B cell (primary cell): ENCODE data around the gene DNAH8. TPM values are rescaled to one million over a fixed set of nuclear protein-coding genes. Genes with fewer than 3 reads are reported as not detected.

Experiments used
- ATAC-seq: fragments of 200-7000 bp; cut with Tn5 transposase; one replicate; pipeline ENCODE4 v1.10.0; 2021; ENCODE audit warnings: low read depth, mild to moderate bottlenecking, moderate number of reproducible peaks, moderate library complexity
- CTCF ChIA-PET: fragments of 350-600 bp; sonication (Branson Sonifier 250); formaldehyde crosslinking; loops from one replicate; lab custom pipeline; 2021; ENCODE audit warnings: antibody characterized with exemption, inconsistent platforms; lab: Charles Lee
- POLR2A ChIA-PET: fragments of 350-600 bp; sonication (Branson Sonifier 250); formaldehyde crosslinking; loops from one replicate; lab custom pipeline; 2021; ENCODE audit warnings: antibody characterized with exemption; lab: Charles Lee
- DNase-seq: peaks from one replicate; pipeline ENCODE4 v3.0.0; 2013
- H2AFZ ChIP-seq: 2 replicates; pipeline ENCODE4 v1.6.1; 2012; ENCODE audit warnings: mild to moderate bottlenecking, low read depth, low read length; ENCODE audit not compliant: insufficient read depth, poor library complexity, severe bottlenecking
- H3K27ac ChIP-seq, 2 donors: 1 replicate in 1 of 2; 2 replicates in 1 of 2; pipeline ENCODE4 v1.5.1; 2012 to 2013; ENCODE audit warnings: low read length in 2 of 2, mild to moderate bottlenecking in 2 of 2, moderate library complexity in 1 of 2
- H3K27me3 ChIP-seq, 4 experiments: fragments of 200-600 bp in 1 of 4; sonication (generic) in 1 of 4; replicated peaks in 1 of 4; 1 replicate in 2 of 4; 2 replicates in 2 of 4; pipeline versions ENCODE4 v1.6.1 to v1.7.0; 2013 to 2016; ENCODE audit warnings: low read length in 3 of 4, mild to moderate bottlenecking in 2 of 4, mixed read lengths in 1 of 4, moderate library complexity in 1 of 4; ENCODE audit not compliant: insufficient read depth in 4 of 4, control insufficient read depth in 3 of 4; ENCODE audit errors: control extremely low read depth in 1 of 4
- H3K36me3 ChIP-seq, 2 experiments: replicated peaks in 1 of 2; 1 replicate in 1 of 2; 2 replicates in 1 of 2; pipeline versions ENCODE4 v1.6.1 to v1.7.1; 2013; ENCODE audit warnings: low read length in 1 of 2; ENCODE audit not compliant: insufficient read depth in 2 of 2, control insufficient read depth in 1 of 2; ENCODE audit errors: control extremely low read depth in 1 of 2, extremely low read depth in 1 of 2
- H3K4me1 ChIP-seq, 2 donors: fragments of 200-600 bp in 1 of 2; sonication (generic) in 1 of 2; 1 replicate in 1 of 2; 2 replicates in 1 of 2; pipeline versions ENCODE4 v1.5.1 to v1.6.1; 2013 to 2017; ENCODE audit warnings: low read length in 2 of 2; ENCODE audit not compliant: control insufficient read depth in 2 of 2, insufficient read depth in 2 of 2
- H3K4me2 ChIP-seq: replicated peaks from 2 replicates; pipeline ENCODE3; 2012; ENCODE audit warnings: mild to moderate bottlenecking, low read depth, low read length; ENCODE audit not compliant: poor library complexity, severe bottlenecking
- H3K4me3 ChIP-seq, 5 experiments: fragments of 200-600 bp in 1 of 5; sonication (generic) in 1 of 5; 1 replicate in 3 of 5; 2 replicates in 2 of 5; pipeline versions ENCODE4 v1.5.1 to v1.7.0; 2011 to 2016; ENCODE audit warnings: low read length in 4 of 5, mild to moderate bottlenecking in 4 of 5, low read depth in 2 of 5, control low read depth in 1 of 5, moderate library complexity in 1 of 5; ENCODE audit not compliant: insufficient read depth in 1 of 5; ENCODE audit errors: control extremely low read depth in 1 of 5, extremely low read depth in 1 of 5
- H3K79me2 ChIP-seq: fragments of 200-600 bp; sonication (generic); one replicate; pipeline ENCODE4 v1.6.0; 2016; ENCODE audit warnings: low read length; ENCODE audit not compliant: control insufficient read depth, insufficient read depth
- H3K9ac ChIP-seq: fragments of 200-600 bp; sonication (generic); 2 replicates; pipeline ENCODE4 v1.6.1; 2017; ENCODE audit warnings: mild to moderate bottlenecking, low read length, moderate library complexity
- H3K9me3 ChIP-seq, 3 donors: one replicate each; pipeline versions ENCODE4 v1.6.1 to v1.7.1; 2013; ENCODE audit warnings: low read length in 2 of 3; ENCODE audit not compliant: control insufficient read depth in 2 of 3, insufficient read depth in 1 of 3; ENCODE audit errors: control extremely low read depth in 1 of 3
- H4K20me1 ChIP-seq: 2 replicates; pipeline ENCODE4 v1.6.0; 2012; ENCODE audit warnings: mild to moderate bottlenecking, low read length; ENCODE audit not compliant: insufficient read depth, control insufficient read depth, poor library complexity, severe bottlenecking
- H3K27ac Mint-ChIP-seq: one replicate; pipeline ENCODE4 v1.8.0; 2021; ENCODE audit warnings: mixed read lengths
- H3K27me3 Mint-ChIP-seq: one replicate; pipeline ENCODE4 v1.8.0; 2021; ENCODE audit warnings: mixed read lengths
- H3K4me1 Mint-ChIP-seq: one replicate; pipeline ENCODE4 v1.8.0; 2021; ENCODE audit warnings: mixed read lengths
- H3K4me3 Mint-ChIP-seq: one replicate; pipeline ENCODE4 v1.8.0; 2021; ENCODE audit warnings: mixed read lengths
- H3K9me3 Mint-ChIP-seq: one replicate; pipeline ENCODE4 v1.8.0; 2022; ENCODE audit warnings: mixed read lengths; ENCODE audit not compliant: insufficient read depth
- CTCF ChIP-seq: fragments of 200-600 bp; IDR thresholded peaks from one replicate; pipeline ENCODE4 v1.8.0; 2022; ENCODE audit warnings: antibody characterized with exemption, mild to moderate bottlenecking
- EZH2 ChIP-seq: IDR thresholded peaks from 2 replicates; pipeline ENCODE4 v1.6.1; 2012; ENCODE audit warnings: borderline replicate concordance, low read depth, mild to moderate bottlenecking, moderate library complexity, low read length; ENCODE audit not compliant: insufficient read depth, poor library complexity, severe bottlenecking
- WGBS: methylation state at CpG from one replicate; pipeline ENCODE4 v1.1.5; 2013; ENCODE audit warnings: missing lambda C conversion rate; ENCODE audit not compliant: insufficient coverage; 5-methylcytosine and 5-hydroxymethylcytosine counted together
- intact Hi-C: fragments of 100-400 bp; cut with micrococcal nuclease; formaldehyde crosslinking; loops from one replicate; pipeline ENCODE4 v1.10.0; 2022
- polyA plus RNA-seq: library from polyadenylated mRNA; depleted of rRNA; stranded (reverse); fragments of >200 nt; gene quantifications from 2 replicates; pipeline ENCODE4 v1.2.3, GENCODE V29; 2012
- total RNA-seq, 2 donors: library from RNA; stranded (reverse); fragments of 120-200 nt in 1 of 2; gene quantifications; 1 replicate in 1 of 2; 2 replicates in 1 of 2; pipeline versions ENCODE4 v1.2.3 to v1.2.4, GENCODE V29; 2013 to 2022

The DNAH8 gene
- total and polyA plus RNA-seq, 2 donors (not counting 1 experiment from before 2014, with no cell fraction given), result 0.69 to 1.1 TPM

- Histone ChIP-seq H2AFZ (no peak overlapping the region), H3K9ac (no peak overlapping the region), H3K27ac (no peak overlapping the region), H3K27me3 (no peaks in the 10 kb centered on the region), H3K4me1 (no peaks in the 10 kb centered on the region), H3K36me3 (no peaks in the 10 kb centered on the region), H3K9me3 (no peaks in the 10 kb centered on the region), H3K4me3 (no peak overlapping the region), H3K79me2 (no peaks in the 10 kb centered on the region), H4K20me1 (no peaks in the 10 kb centered on the region), H3K4me2 (no peak overlapping the region)
- TF ChIP-seq EZH2 (no peak), CTCF (no peak)
- 100% methylated on average over 3 of the region's 5 CpGs for WGBS
- ChIA-PET POLR2A (no interaction called here), CTCF (no interaction called here)
- Mint-ChIP-seq H3K4me1 (no peaks in the 10 kb centered on the region), H3K4me3 (no peak overlapping the region), H3K27me3 (no peaks in the 10 kb centered on the region), H3K9me3 (no peaks in the 10 kb centered on the region), H3K27ac (no peak overlapping the region)
- DNase-seq, result no peak
- intact Hi-C loops, result no loop called here
- no peak for ATAC-seq
Measured at GRCh38 chr6:38857815-38858214, 142.7 kb downstream of the DNAH8 start.

- CTCF ChIA-PET, result interaction anchor here (1.4 kb wide), 1 partner anchor 12 kb away, joined by 3 read pairs; no protein-coding TSS in a partner anchor
- H3K4me3 Mint-ChIP-seq, result no peak overlapping the region
- H3K36me3 ChIP-seq, result no peaks in the 10 kb centered on the region
Measured at GRCh38 chr6:38860041-38860440, 144.9 kb downstream of the DNAH8 start.

More at GRCh38 chr6:38860041-38860440, 144.9 kb downstream of the DNAH8 start:
- Histone ChIP-seq H3K4me3 (no peak overlapping the region), H4K20me1 (no peaks in the 10 kb centered on the region), H3K4me1 (no peaks in the 10 kb centered on the region), H3K4me2 (no peak overlapping the region), H3K27ac (no peak overlapping the region), H3K9ac (no peak overlapping the region), H2AFZ (no peak overlapping the region), H3K79me2 (no peaks in the 10 kb centered on the region), H3K9me3 (no peaks in the 10 kb centered on the region), H3K27me3 (no peaks in the 10 kb centered on the region)
- ATAC-seq, result no peak
- intact Hi-C loops, result no loop called here
- TF ChIP-seq EZH2, result no peak
- no peak for DNase-seq
- no CpG with 5 or more reads among the region's 2 CpGs for WGBS
- H3K27me3 Mint-ChIP-seq, result no peaks in the 10 kb centered on the region
- POLR2A ChIA-PET, result no interaction called here
- no peaks in the 10 kb centered on the region for H3K9me3 Mint-ChIP-seq
- H3K27ac Mint-ChIP-seq, result no peak overlapping the region
- no peaks in the 10 kb centered on the region for H3K4me1 Mint-ChIP-seq
